HG02571 (cell line): ENCODE results near the gene UVRAG.

Experiments used
- ATAC-seq: cut with Tn5 transposase; IDR thresholded peaks from one replicate; pipeline ENCODE4 v1.9.1; 2021; ENCODE audit warnings: mild to moderate bottlenecking, moderate library complexity; ENCODE audit not compliant: unreplicated experiment

The UVRAG gene

DNA sequence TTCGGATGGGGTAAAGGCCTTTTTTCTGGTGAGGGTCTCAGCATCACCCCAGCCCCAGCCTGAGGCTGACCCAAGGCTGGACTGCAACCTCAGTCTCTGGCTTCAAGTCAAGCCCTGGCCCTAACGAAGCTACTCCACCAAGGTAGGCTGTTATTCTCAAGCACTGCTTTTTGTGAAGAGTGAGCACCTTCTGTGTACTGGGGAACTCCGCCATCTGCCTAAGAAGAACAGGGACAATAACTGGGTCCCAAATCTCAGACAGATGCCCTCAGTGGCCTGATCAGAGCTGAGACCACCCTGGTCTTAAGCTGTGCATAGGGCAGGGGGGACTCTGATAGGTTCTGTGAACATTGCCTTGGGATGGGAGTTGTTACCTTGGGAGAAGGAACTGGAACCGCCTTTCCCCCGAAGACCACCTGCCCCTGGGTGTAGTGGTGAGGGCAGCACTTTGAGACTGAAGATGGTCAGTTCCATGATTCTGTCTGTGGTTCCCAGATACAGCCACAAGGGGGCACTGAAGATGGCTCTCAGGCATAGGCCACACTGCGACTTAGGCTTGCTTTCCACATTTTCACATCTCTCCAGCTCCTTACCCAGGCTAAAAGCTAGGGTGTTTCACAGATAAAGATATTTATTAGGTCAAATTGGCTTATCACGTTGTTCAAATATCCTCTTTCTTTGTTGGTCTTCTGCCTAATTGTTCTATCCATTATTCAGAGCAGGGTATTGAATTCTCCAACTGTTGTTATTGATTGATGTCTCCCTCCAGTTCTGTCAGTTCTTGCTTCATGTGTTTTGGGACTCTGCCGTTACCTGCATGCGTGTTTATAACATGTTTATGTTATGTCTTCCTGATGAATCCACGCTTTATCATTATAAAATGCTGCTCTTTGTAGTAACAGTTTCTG lies 11.8 kb upstream of the UVRAG start:
- peak; percentile 54 for ATAC-seq

DNA sequence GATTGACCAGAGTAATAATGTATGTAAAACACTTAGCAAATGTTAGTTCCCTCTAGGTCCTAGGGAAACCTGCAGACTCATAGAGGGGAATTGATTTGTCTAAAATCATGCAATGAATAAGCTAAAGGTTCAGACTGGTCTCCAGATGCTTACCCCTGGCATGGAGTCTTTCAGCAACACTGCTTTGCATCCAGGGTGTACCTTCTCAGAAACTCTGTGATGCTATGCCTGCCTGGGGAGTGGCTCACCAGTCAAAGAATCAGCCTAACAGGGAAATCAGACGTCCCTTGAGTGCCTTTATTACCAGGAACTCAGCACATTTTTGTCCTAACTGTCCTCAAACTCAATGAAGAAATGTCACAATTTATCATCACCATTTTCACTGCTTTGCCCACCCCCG lies 5.9 kb upstream of the UVRAG start:
- no peak for ATAC-seq

DNA sequence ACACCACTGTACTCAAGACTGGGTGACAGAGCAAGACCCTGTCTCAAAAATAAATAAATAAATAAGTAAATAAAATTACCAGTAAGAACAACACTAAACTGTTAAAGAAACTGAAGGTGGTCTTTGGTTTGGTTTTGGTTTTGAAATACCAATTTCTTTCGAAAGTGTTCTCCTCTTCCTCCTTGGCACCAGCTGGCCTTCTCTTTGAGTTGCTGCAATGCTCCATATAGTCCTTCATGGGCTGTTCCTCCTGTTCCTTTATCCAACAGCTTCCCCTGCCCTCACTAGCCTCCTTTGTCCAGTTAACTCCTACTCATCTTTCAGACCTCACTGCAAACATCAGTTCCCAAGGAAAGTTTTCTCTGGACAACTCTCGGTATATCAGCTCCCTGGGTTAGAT lies 5.0 kb upstream of the UVRAG start:
- ATAC-seq = no peak

DNA sequence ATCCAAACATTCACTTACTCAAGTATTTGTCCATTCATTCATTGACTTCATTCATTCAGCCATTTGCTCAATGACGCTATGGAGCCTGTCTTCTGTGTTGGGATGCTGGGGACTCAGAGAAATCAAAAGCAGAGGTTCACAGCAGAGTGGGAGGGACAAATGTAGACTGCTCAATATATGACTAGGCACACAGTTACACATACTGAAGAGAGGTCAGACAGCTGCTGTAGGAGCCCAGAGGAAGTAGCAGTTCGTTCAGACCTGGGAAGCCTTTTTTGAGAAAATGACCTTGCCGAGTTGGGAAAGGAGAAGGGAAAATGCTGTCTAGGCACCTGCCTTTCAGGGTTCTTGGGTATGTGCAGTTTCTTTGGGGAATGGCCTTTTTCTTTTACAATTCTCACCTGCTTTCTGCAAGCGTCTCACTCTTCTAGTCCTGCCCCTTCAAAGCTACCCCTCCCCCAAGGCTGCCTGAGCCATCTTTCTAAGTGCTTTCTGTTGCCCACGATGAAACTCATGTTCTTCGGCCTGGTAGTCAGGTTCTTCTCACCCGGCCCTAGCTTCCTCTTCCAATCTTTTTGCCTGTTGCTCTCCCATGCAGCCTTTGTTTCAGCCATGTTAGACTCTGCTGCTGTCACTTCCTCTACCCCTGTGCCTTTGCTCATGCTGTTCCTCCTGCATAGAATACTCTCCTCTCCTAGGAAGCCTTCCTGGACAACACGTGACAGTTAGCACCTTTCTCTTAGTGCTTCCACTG lies 4.2 kb upstream of the UVRAG start:
- ATAC-seq = no peak

DNA sequence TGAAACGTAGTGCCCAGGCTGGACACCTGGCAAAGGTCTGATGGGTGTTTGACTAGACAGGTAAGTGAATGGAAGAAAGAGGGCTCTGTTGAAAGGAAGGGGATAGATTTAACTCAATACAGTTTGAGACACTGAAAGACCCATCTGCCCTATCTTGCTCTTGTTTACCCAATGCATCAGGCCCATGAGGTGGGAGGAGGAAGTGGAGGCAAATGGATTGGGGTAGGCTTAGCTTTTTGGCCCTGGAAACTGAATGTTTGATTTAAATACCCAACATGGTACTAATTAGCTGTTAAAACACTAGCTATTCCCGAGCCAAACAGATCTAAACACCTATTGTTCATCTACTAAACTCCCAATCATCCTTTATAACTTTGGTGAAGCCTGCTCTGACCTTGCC lies 3.5 kb upstream of the UVRAG start:
- no peak for ATAC-seq

DNA sequence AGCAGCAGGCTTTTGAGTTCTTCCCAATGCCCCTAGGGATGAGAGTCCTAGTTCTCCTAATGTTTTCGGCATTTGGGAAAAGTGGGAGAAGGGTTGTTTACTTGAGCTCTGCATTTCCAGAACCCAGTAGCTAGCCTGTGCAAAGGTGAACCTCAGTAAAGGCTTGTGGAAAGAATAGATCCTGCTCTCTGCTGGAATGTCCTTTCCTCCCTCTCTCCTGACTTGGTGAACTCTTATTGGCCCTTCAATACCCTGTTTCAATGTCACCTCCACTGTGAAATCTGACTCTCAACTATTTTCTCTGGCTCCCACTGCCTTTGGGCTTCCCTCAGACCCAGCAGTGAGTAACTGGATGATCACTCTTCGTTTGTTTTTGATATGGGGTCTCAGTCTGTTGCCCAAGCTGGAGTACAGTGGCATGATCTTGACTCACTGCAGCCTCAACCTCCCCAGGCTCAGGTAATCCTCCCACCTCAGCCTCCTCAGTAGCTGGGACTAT lies 2.4 kb upstream of the UVRAG start:
- ATAC-seq = no peak

DNA sequence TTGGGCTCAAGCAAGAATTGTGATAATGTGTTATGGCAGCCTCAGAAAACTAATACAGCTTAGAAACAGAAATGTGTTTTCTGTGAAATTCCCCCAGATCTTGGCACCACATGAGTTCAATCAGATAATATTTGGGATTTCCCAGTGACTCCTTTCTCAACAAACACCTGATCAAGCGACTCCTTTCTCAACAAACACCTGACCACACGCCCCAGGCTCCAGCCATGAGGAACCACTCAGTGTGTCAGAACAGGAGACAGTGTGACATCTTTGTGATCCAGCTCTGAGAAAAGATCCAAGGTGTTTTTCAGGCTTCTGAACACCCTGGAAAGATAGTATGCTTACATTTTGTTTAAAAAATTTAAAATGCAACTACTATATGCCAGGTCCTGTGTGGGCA lies 1.9 kb upstream of the UVRAG start:
- ATAC-seq = no peak

DNA sequence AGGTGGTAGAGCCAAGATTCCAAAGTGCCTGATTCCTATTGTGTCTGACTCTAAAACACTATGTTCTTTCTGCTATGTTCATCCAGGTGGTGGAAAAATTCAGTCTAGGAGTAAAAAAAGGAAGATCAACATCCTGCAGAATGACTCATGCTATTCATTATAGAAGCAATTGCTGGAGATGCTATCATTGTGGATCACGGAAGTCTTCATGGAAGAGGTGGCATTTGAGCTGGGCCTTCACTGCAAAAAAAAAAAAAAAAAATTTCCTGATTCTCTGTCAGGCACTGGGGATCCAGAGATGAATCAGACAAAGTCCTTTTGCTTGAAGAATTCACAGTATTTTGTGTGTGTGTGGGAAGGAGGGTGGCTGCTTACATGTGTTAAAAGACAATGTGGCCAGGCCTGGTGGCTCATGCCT lies 1.4 kb upstream of the UVRAG start:
- ATAC-seq = no peak

DNA sequence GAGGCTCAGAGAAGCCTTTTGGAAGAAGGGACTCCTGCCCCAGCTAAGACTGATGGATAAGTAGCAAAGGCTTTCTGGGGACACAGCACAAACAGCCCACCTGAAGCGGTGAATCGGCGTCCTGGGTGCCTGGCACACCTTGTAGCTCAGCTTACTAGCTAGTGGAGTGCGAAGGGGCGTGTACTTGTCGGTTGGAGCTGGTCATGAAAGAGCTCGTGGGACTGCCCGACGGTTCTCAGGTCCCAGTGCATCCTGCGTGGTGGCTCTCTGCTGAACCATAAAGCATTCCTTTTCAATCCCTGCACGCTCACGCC lies 690 bp upstream of the UVRAG start:
- peak; percentile 21 for ATAC-seq

DNA sequence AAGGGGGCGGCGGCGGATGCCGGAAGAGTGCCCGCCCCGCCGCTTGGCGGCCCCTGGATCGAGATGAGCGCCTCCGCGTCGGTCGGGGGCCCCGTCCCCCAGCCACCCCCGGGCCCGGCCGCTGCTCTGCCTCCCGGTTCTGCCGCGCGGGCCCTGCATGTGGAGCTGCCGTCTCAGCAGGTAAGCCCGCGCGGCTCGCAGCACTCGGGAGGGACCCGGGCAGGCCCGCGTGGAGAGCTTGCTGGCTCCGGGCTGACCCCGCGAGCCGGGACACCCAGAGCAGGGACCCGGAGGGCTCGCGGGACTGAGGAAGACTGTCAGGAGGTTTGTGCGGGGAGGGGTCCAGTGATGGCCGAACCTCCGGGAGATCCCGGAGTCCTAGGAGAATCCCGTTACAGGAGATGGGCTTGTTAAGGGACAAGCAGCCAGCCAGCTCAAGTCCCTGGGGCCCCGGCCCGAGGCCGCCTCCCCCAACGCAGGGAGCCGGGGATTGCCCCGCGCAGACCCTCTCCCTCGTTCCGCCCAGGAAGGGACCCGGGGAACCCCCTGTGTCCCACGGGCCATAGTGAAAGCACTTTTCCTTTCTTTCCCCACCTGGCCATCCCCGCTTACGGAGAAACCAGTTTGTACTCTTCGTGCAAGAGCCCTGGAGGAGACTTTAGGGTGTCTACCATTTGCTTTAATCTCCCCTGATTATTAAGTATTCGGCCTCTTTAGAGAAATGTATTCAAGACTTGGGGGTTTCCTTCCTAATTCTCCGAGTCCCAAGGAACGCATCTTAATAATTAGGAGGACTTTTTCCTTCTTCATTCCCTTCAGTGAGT lies 547 bp downstream of the UVRAG start:
- peak; percentile 18 for ATAC-seq

DNA sequence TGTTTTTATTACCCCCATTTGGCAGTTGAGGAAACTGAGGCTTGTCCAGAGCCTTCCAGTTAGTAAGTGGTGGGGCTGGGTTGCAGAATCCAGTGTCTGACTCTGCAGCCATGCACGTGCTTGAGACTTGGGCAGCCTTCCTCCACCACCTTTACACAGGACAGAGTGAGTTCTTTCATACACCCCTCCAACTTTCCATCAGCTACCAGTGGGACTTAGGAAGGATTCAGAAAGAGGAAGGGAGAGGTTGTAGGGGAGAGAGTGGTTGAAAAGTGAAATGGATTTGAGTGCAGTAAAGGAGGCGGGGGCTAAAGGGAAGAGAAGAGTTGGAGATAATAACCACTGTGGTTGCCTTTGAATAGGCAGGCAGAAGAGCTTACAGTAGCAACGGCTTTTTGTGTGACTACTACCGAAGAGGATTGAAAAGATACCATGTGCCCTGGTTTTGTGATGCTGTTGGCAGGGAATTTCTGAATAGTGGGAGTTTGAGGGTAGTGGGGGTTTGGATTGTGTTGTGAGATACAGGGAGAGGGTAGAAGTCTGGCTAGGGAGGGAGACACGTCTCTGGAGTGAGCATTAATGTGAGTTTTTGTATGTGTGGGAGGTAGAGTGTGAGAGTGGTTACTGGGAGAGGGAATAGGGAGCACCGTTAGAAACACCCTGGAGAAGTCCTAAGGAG lies 1.7 kb downstream of the UVRAG start:
- no peak for ATAC-seq

DNA sequence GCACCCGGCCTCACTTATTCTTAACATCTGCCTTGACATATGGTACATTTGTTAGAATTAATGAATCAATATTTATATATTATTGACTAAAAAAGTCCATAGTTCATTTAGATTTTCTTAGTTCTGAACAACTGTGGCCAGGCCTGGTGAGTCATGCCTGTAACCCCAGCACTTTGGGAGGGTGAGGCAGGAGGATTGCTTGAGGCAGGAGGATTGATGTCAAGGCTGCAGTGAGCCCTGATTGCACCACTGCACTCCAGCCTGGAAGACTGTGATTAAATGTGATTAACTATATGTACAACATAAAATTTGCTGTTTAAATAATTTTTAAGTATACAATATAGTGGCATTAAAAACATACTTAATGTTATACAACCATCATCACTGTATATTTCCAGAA lies 5.6 kb downstream of the UVRAG start:
- no peak for ATAC-seq

DNA sequence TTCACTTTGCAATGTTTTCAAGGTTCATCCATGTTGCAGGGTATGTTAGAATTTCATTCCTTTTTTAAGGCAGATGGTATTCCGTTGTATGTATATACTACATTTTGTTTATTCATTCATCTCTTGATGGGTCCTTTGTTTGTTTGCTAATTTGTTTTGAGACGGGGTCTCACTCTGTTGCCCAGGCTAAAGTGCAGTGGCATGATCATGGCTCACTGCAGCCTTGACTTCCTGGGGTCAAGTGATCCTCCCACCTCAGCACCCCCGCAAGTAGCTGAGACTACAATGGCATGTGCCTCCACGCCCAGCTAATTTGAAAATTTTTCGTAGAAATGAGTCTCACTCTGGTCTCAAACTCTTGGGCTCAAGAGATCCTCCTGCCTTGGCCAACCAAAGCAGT lies 6.2 kb downstream of the UVRAG start:
- no peak for ATAC-seq

DNA sequence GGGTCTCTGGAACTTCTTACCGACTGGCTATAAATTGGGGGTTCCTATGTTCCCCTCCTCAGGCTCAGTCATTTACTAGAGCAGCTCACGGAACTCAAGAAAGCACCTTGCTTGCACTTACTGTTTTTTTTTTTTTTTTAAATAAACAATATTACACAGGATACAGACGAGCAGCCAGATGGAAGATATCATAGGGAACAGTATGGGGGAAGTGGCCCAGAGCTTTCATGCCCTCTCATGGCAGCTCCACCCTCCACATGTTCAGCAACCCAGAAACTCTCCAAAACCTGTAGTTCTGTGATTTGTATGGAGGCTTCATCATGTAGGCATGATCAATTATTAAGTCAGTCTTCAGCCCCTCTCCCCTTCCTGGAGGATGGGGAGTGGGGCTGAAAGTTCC lies 7.5 kb downstream of the UVRAG start:
- ATAC-seq = no peak

DNA sequence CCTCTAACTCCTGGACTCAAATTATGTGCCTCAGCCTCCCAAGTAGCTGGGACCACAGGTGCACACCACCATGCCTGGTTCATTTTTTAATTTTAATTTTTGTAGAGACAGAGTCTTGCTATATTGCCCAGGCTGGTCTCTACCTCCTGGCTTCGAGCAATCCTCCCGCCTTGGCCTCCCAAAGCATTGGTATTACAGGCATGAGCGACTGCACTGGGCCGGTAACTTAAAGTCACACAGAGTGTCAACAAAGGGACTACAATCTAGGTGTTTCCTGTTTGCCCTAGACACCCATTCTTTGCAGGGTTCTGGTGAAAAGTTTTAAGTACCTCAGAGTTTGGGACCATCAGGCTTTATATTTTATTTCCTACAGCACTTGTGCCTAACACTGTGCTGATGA lies 8.4 kb downstream of the UVRAG start:
- ATAC-seq = no peak

DNA sequence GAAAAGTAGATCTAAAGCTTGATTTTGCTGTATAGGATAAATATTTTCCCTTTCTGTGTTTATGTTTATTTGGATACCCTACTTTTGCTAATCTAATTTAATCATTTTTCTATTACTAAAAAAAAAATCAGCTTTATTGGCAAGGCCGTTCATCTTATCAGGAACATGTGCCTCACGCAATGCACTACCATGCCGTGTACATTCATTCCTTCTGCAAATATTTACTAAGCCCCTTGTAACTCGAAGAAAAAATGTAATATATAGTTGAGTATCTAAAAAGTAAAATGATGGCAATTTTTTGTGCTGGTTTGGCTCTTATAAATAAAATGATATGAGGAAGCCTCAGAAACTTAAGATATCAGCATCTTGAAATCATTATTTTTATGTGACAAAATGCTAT lies 8.9 kb downstream of the UVRAG start:
- ATAC-seq = no peak

DNA sequence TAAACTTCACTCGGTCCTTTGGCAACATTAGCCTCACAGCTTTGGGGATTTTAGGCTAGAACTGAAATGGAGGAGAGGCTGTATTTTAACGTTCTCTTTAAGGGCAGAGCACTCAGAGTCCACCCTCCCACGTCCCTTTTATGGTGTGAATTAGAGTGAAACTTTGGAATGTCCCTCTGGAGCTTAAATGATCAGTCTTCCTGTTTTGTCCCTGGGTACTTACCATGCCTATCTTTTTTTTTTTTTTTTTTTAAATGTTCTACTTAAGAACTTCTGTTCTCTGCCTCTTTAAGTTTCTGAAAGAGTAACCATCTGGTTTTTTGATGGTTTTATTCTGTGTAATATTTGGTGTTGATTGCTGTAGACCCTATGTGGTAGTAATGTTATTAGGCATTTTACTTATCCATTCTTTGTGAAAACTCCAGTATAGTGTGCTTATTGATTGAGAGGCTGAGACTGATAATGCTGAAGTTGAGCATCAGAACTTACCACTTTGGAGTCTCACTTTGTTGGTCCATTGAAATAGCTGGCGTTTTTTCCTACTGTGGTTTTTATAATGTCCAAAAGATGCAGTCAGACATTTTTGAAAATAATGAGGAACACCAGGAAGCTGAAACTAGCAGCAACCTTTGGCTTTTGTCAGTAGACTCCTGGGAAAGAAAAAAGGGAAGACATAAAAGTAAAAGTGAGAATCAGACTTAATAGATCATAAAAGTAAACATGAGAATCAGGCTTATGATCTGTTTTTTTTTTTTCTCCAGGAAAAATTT lies 11.6 kb downstream of the UVRAG start:
- ATAC-seq = no peak

DNA sequence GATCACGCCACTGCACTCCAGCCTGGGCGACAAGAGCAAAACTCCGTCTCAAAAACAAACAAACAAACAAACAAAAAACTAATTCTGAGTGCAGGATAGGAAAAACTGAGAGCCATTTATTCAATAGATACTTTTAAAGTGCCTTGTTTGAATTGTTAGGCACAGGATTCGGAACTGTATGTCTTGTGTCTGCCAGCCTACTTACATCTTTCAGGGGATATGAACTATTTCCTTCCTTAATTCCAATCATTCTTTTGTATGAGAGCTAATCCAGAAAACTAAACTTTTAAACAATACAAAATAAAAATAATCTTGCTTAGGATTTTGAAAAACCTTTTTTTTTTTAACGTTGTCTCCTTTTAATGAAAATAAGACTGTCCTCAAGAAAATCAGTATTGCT lies 12.6 kb downstream of the UVRAG start:
- no peak for ATAC-seq

DNA sequence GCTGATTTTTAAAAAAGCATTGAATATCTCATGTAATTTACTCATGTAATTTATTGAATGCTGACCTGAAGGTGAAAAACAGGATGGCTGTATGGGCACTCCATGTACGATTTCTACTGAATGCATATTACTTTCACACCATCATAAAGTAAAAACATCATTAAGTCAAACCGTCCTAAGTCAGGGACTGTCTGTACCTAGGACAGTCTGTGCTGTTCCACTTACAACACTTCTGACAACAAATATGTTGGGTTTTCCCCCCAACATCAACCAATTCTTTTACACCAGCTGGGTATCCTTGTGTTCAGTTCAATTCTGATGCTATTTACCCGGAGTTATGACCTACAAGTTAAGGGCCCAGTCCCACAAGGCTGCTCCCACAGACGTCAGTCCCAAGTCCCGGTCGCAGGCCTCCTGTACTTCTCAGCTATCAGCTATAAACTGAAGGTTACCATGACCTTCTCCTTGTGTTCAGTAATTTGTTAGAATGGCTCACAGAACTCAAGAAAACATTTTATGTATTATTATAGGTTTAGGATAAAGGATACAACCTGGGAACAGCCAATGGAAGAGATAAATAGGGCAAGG lies 17.0 kb downstream of the UVRAG start:
- no peak for ATAC-seq

DNA sequence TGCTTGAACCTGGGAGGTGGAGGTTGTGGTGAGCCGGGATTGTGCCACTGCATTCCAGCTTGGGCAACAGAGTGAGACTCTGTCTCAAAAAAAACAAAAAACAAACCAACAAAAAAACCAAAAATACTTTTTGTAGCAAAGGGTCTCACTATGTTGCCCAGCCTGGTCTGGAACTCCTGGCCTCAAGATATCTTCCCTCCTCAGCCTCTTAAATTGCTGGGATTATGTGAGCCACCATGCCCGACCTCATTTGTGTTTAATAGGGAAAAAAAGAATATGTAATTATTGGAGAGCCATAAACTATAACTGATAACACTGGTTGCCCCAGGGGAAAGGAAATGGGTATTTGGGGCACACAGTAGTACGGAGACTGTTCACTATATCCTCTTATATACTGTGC lies 19.7 kb downstream of the UVRAG start:
- no peak for ATAC-seq
